Right cardiac atrium (tissue), 5 donors: ENCODE data around the gene COQ8B. TPM values are rescaled to one million over a fixed set of nuclear protein-coding genes. Genes with fewer than 3 reads are reported as not detected.

Source experiments
- ATAC-seq, 2 donors: fragments of 200-7000 bp; cut with Tn5 transposase; one replicate each; pipeline versions ENCODE4 v1.8.0 to v1.9.1; 2020; ENCODE audit warnings: moderate library complexity in 2 of 2, mild to moderate bottlenecking in 1 of 2
- DNase-seq, 3 donors: peaks; one replicate each; pipeline ENCODE4 v3.0.0-alpha.2; 2020
- H3K27ac ChIP-seq: one replicate; pipeline ENCODE4 v1.5.1; 2013; ENCODE audit warnings: mild to moderate bottlenecking, low read length, control low read depth, moderate library complexity
- H3K27me3 ChIP-seq: one replicate; pipeline ENCODE4 v1.6.1; 2013; ENCODE audit not compliant: control insufficient read depth, insufficient read depth
- H3K4me1 ChIP-seq: one replicate; pipeline ENCODE4 v1.6.1; 2013; ENCODE audit warnings: low read length; ENCODE audit not compliant: control insufficient read depth, insufficient read depth
- H3K4me3 ChIP-seq: one replicate; pipeline ENCODE4 v1.5.1; 2013; ENCODE audit warnings: low read length, control low read depth
- H3K9me3 ChIP-seq: one replicate; pipeline ENCODE4 v1.6.1; 2013; ENCODE audit warnings: low read length; ENCODE audit not compliant: control insufficient read depth
- WGBS: extraction: QIAGEN DNeasy Blood & Tissue Kit; methylation state at CpG from one replicate; pipeline ENCODE4 v1.1.7; 2013; 5-methylcytosine and 5-hydroxymethylcytosine counted together
- intact Hi-C, 4 donors: fragments of 100-400 bp; cut with DNase I; formaldehyde crosslinking; loops; one replicate each; pipeline versions ENCODE4 v1.11.0 to v1.14.0; 2022 to 2023
- polyA plus RNA-seq: library from polyadenylated mRNA; stranded (reverse); fragments of 200-250 nt; gene quantifications from one replicate; pipeline ENCODE4 v1.2.3, GENCODE V29; 2013
- total RNA-seq, 4 donors: library from RNA; stranded (reverse); fragmentation: NEBNext Ultra II Directional; extraction: Animal tissue kit (Norgen Biotek cat#: 25700); gene quantifications; one replicate each; pipeline ENCODE4 v1.2.1, GENCODE V29; 2021
- donor health status: healthy with polysubstance abuse.
- donor health status: DM: no; HTN: yes; CAD: no.
- donor health status: DM: no; HTN: no; CAD: no.
- donor health status: DM: no; HTN: yes; CAD: no; lungs with severe emphysema.
- donor health status: DM: yes; HTN: yes; CAD: no.

The COQ8B gene
- total and polyA plus RNA-seq, 5 donors = 22.8 to 34.0 (median 25.5) TPM

GRCh38 chr19:40646743-40647254, 69.9 kb downstream of the COQ8B start:
- Histone ChIP-seq H3K27me3 (no peaks in the 10 kb centered on the region), H3K9me3 (no peaks in the 10 kb centered on the region), H3K4me3 (no peak overlapping the region), H3K4me1 (peaks cover 5% of the 10 kb centered on the region), H3K27ac (peak overlapping the region; percentile 82)
- WGBS = 81% methylated on average over 5 of the region's 5 CpGs
- intact Hi-C loops = no loop called here
- DNase-seq (no peak), ATAC-seq (no peak)

- H3K4me1 ChIP-seq = no peaks in the 10 kb centered on the region
Observed at GRCh38 chr19:40642757-40643305, 73.9 kb downstream of the COQ8B start.

GRCh38 chr19:40642051-40642706, 74.5 kb downstream of the COQ8B start:
- peak in 2 of 3 donors; percentile 60 to 63 for DNase-seq
- intact Hi-C loops = no loop called here
- Histone ChIP-seq H3K4me3 (no peak overlapping the region), H3K4me1 (no peaks in the 10 kb centered on the region), H3K9me3 (no peaks in the 10 kb centered on the region), H3K27ac (no peak overlapping the region), H3K27me3 (no peaks in the 10 kb centered on the region)
- no peak for ATAC-seq
- 95% methylated on average over 18 of the region's 18 CpGs for WGBS

More at GRCh38 chr19:40642757-40643305, 73.9 kb downstream of the COQ8B start:
- no peak for DNase-seq
- WGBS = 65% methylated on average over 8 of the region's 8 CpGs
- Histone ChIP-seq H3K9me3 (no peaks in the 10 kb centered on the region), H3K27ac (no peak overlapping the region), H3K4me3 (no peak overlapping the region), H3K27me3 (no peaks in the 10 kb centered on the region)
- no peak for ATAC-seq
- intact Hi-C loops = no loop called here

Other genes with a start within 250 kb of the COQ8B start
- 1 to 10 TPM; 3.2 to 6.4 (median 5.5) TPM for gene SPTBN4, start 249.9 kb downstream of the COQ8B start, total RNA-seq
- gene SPTBN4, start 249.9 kb downstream of the COQ8B start, polyA plus RNA-seq = 4.3 TPM
- gene SHKBP1, start 140.0 kb downstream of the COQ8B start, total RNA-seq = 10 to 100 TPM; 19.7 to 23.0 (median 20.4) TPM
- 22.8 TPM for gene SHKBP1, start 140.0 kb downstream of the COQ8B start, polyA plus RNA-seq
- gene LTBP4, start 115.5 kb downstream of the COQ8B start, total RNA-seq = 100 to 1,000 TPM; 307 to 473 (median 324) TPM
- 216 TPM for gene LTBP4, start 115.5 kb downstream of the COQ8B start, polyA plus RNA-seq
- gene NUMBL, start 26.2 kb downstream of the COQ8B start, total RNA-seq = 10 to 100 TPM; 18.6 to 22.9 (median 20.4) TPM
- gene NUMBL, start 26.2 kb downstream of the COQ8B start, polyA plus RNA-seq = 12.4 TPM
- gene ITPKC, start 226 bp upstream of the COQ8B start, total RNA-seq = 10 to 100 TPM in 2 of 4 donors, 1 to 10 TPM in 2; 7.6 to 15.8 (median 10.8) TPM
- 13.4 TPM for gene ITPKC, start 226 bp upstream of the COQ8B start, polyA plus RNA-seq
- gene ACTMAP, start 33.6 kb upstream of the COQ8B start, total RNA-seq = 1 to 10 TPM; 4.5 to 6.1 (median 5.1) TPM
- gene ACTMAP, start 33.6 kb upstream of the COQ8B start, polyA plus RNA-seq = 5.1 TPM
- gene SNRPA, start 34.3 kb upstream of the COQ8B start, total RNA-seq = 10 to 100 TPM; 32.3 to 44.9 (median 39.5) TPM
- 27.0 TPM for gene SNRPA, start 34.3 kb upstream of the COQ8B start, polyA plus RNA-seq
- 1 to 10 TPM in 3 of 4 donors, under 1 TPM in 1; 0.71 to 3.1 (median 1.5) TPM for gene MIA, start 58.6 kb upstream of the COQ8B start, total RNA-seq
- 3.7 TPM for gene MIA, start 58.6 kb upstream of the COQ8B start, polyA plus RNA-seq
- 10 to 100 TPM; 14.4 to 17.0 (median 15.2) TPM for gene RAB4B, start 61.4 kb upstream of the COQ8B start, total RNA-seq
- 25.3 TPM for gene RAB4B, start 61.4 kb upstream of the COQ8B start, polyA plus RNA-seq
- gene EGLN2, start 82.3 kb upstream of the COQ8B start, total RNA-seq = 10 to 100 TPM; 55.9 to 75.2 (median 58.1) TPM
- 52.3 TPM for gene EGLN2, start 82.3 kb upstream of the COQ8B start, polyA plus RNA-seq
- gene CYP2A6, start 133.6 kb upstream of the COQ8B start, total RNA-seq = not detected
- not detected for gene CYP2A6, start 133.6 kb upstream of the COQ8B start, polyA plus RNA-seq
- not detected for gene CYP2A7, start 165.3 kb upstream of the COQ8B start, total RNA-seq
- not detected for gene CYP2A7, start 165.3 kb upstream of the COQ8B start, polyA plus RNA-seq